Upper lobe of left lung (tissue), 6 donors: Measurements from ENCODE around the gene ENOX1. TPM values are rescaled to one million over a fixed set of nuclear protein-coding genes. Genes with fewer than 3 reads are reported as not detected.

Experiments used
- ATAC-seq, 2 donors: fragments of 200-7000 bp; cut with Tn5 transposase; one replicate each; pipeline ENCODE4 v1.9.1; 2022; ENCODE audit warnings: mild to moderate bottlenecking in 2 of 2, moderate library complexity in 2 of 2; ENCODE audit not compliant: low FRiP score in 2 of 2
- DNase-seq, 2 donors: peaks; one replicate each; pipeline ENCODE4 v3.0.0-alpha.2; 2019 to 2020
- H3K27ac ChIP-seq, 4 donors: fragments of 200-600 bp; sonication (generic); one replicate each; pipeline ENCODE4 v1.5.1; 2016 to 2019
- H3K27me3 ChIP-seq, 4 donors: fragments of 200-600 bp; sonication (generic); one replicate each; pipeline ENCODE4 v1.5.1; 2017 to 2019
- H3K36me3 ChIP-seq, 4 donors: fragments of 200-600 bp; sonication (generic); one replicate each; pipeline ENCODE4 v1.5.1; 2016 to 2019
- H3K4me1 ChIP-seq, 4 donors: fragments of 200-600 bp; sonication (generic); one replicate each; pipeline ENCODE4 v1.5.1; 2018 to 2019
- H3K4me3 ChIP-seq, 4 donors: fragments of 200-600 bp; sonication (generic); one replicate each; pipeline ENCODE4 v1.5.1; 2017 to 2019; ENCODE audit warnings: mild to moderate bottlenecking in 2 of 4, moderate library complexity in 1 of 4
- H3K9me3 ChIP-seq, 4 donors: fragments of 200-600 bp; sonication (generic); one replicate each; pipeline ENCODE4 v1.5.1; 2018 to 2019
- EP300 ChIP-seq, 4 donors: sonication (generic); formaldehyde crosslinking; IDR thresholded peaks; one replicate each; pipeline ENCODE4 v1.5.1; 2017; ENCODE audit warnings: antibody characterized with exemption in 4 of 4, control low read depth in 2 of 4
- POLR2A ChIP-seq, 4 donors: fragments of 450-650 bp; IDR thresholded peaks; one replicate each; pipeline ENCODE4 v1.5.1; 2016 to 2017; ENCODE audit warnings: antibody characterized with exemption in 4 of 4, mild to moderate bottlenecking in 2 of 4
- POLR2AphosphoS5 ChIP-seq, 2 donors: sonication (generic); formaldehyde crosslinking; IDR thresholded peaks; one replicate each; pipeline ENCODE4 v1.5.1; 2017; ENCODE audit warnings: antibody characterized with exemption in 2 of 2
- WGBS, 2 donors: methylation state at CpG; one replicate each; pipeline ENCODE4 v1.1.5; 2017 to 2018; 5-methylcytosine and 5-hydroxymethylcytosine counted together
- total RNA-seq, 6 donors: library from RNA; depleted of rRNA in 4 of 6; stranded (reverse); fragments of >200 nt in 4 of 6; gene quantifications; one replicate each; pipeline versions ENCODE4 v1.1.0 to v1.2.1, GENCODE V29; 2016 to 2021
- TF ChIP-seq, protein P1 (sequence below), 6 experiments: fragments of 450-650 bp in 4 of 6; fragments of 200-600 bp in 2 of 6; sonication (generic) in 2 of 6; IDR thresholded peaks; one replicate each; pipeline ENCODE4 v1.5.1; 2016 to 2019; ENCODE audit warnings: antibody characterized with exemption in 6 of 6
- donor health status: DM: no; HTN: no; CAD: no; lungs with moderate emphysema.
- donor health status: DM: no; HTN: yes; CAD: no; lungs with severe emphysema.

ENOX1 gene
- total RNA-seq, 6 donors from 2014 or later: 0.20 to 1.0 (median 0.46) TPM; not detected in 2

GRCh38 chr13:43583321-43583720 is 203.5 kb downstream of the ENOX1 start:
- Histone ChIP-seq H3K27me3 (no peaks in the 10 kb centered on the region), H3K4me1 (no peaks in the 10 kb centered on the region), H3K27ac (no peak overlapping the region), H3K4me3 (no peak overlapping the region), H3K36me3 (no peaks in the 10 kb centered on the region), H3K9me3 (no peaks in the 10 kb centered on the region)
- 48 to 59% methylated on average over 1 of the region's 1 CpG for WGBS, 2 donors
- DNase-seq (no peak), ATAC-seq (no peak)
- TF ChIP-seq, protein P1, sequence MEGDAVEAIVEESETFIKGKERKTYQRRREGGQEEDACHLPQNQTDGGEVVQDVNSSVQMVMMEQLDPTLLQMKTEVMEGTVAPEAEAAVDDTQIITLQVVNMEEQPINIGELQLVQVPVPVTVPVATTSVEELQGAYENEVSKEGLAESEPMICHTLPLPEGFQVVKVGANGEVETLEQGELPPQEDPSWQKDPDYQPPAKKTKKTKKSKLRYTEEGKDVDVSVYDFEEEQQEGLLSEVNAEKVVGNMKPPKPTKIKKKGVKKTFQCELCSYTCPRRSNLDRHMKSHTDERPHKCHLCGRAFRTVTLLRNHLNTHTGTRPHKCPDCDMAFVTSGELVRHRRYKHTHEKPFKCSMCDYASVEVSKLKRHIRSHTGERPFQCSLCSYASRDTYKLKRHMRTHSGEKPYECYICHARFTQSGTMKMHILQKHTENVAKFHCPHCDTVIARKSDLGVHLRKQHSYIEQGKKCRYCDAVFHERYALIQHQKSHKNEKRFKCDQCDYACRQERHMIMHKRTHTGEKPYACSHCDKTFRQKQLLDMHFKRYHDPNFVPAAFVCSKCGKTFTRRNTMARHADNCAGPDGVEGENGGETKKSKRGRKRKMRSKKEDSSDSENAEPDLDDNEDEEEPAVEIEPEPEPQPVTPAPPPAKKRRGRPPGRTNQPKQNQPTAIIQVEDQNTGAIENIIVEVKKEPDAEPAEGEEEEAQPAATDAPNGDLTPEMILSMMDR (IDR thresholded peaks at IDR 0.05): no peak
- TF ChIP-seq POLR2AphosphoS5 (IDR thresholded peaks at IDR 0.05): no peak
- TF ChIP-seq EP300 (IDR thresholded peaks at IDR 0.05): no peak
- no peak for TF ChIP-seq POLR2A (IDR thresholded peaks at IDR 0.05)

DNA sequence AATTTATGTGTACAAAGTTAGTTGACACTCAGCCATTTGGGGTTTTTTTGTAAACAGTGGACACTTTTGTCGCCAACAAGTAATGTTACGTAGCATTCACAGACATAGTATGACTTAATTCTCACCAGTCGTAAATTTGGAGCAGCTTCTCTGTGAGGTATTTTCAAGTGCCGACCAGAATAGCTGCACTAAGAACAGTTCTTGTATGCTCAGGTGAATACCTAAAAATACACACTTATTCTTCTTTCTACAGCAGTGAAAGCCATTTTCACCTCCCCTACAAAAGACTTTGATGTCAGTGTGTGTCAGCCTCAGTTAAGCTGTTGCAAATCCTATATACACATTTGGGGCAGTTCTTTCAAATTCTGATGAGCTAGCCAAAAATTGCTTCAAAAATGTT is 206.5 kb downstream of the ENOX1 start:
- 79 to 84% methylated on average over 4 of the region's 4 CpGs for WGBS, 2 donors
- Histone ChIP-seq H3K27ac (no peak overlapping the region), H3K9me3 (no peaks in the 10 kb centered on the region), H3K4me1 (no peaks in the 10 kb centered on the region), H3K27me3 (no peaks in the 10 kb centered on the region), H3K4me3 (no peak overlapping the region), H3K36me3 (no peaks in the 10 kb centered on the region)
- no peak for DNase-seq
- TF ChIP-seq POLR2A (IDR thresholded peaks at IDR 0.05) (no peak), EP300 (IDR thresholded peaks at IDR 0.05) (no peak), POLR2AphosphoS5 (IDR thresholded peaks at IDR 0.05) (no peak)
- TF ChIP-seq, protein P1 (IDR thresholded peaks at IDR 0.05): no peak
- ATAC-seq: no peak

DNA sequence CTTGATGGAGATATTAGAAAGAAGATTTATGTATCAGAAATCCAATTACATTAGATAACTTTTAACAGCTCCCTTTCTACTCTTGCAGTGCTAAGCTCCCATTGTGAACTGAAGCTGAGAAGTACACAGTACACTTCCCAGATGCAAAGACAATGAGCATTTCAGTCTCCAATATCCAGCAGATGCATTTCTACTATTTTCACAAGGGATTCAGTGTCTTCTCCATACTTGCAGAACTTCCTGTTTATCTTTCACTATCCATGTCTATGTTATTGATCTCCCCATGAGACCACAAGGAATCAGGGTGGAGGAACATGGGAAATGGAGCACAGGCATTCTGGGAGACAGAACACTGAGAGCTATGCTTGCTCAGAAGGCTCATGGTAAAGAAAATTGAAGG is 207.5 kb downstream of the ENOX1 start:
- TF ChIP-seq POLR2A (IDR thresholded peaks at IDR 0.05) (no peak), POLR2AphosphoS5 (IDR thresholded peaks at IDR 0.05) (no peak), EP300 (IDR thresholded peaks at IDR 0.05) (no peak)
- TF ChIP-seq, protein P1 (IDR thresholded peaks at IDR 0.05): no peak
- no peak for ATAC-seq
- no peaks in the 10 kb centered on the region for H3K36me3 ChIP-seq
- no peak for DNase-seq
- H3K9me3 ChIP-seq: no peaks in the 10 kb centered on the region
- no peaks in the 10 kb centered on the region for H3K27me3 ChIP-seq
- H3K4me3 ChIP-seq: no peak overlapping the region
- no peaks in the 10 kb centered on the region for H3K4me1 ChIP-seq
- H3K27ac ChIP-seq: no peak overlapping the region

DNA sequence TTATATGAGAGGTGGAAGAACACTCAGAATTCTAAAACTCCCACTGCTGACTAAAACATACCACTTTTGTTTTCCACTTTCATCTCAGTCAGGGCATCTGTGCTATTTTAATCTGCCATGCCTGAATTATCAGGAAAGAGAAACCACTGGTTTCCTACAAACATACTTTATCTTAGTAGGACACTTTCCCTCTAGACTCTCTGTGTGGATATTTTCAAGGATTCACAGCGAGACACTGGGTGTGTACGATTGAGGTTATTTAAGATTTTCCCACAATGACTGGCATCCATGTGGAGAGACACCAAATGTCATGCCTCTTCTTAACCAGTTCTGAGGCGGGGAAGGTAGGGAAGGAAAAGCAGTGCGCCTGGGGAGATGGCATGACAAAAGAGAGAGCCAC is 212.2 kb downstream of the ENOX1 start:
- no peak overlapping the region for H3K27ac ChIP-seq
- ATAC-seq (no peak), DNase-seq (no peak)
- H3K4me3 ChIP-seq: no peak overlapping the region
- no peaks in the 10 kb centered on the region for H3K27me3 ChIP-seq
- 74% methylated on average over 4 of the region's 4 CpGs for WGBS, 2 donors
- TF ChIP-seq, protein P1 (IDR thresholded peaks at IDR 0.05): no peak
- no peak for TF ChIP-seq POLR2AphosphoS5 (IDR thresholded peaks at IDR 0.05)
- TF ChIP-seq POLR2A (IDR thresholded peaks at IDR 0.05): no peak
- TF ChIP-seq EP300 (IDR thresholded peaks at IDR 0.05): no peak
- H3K9me3 ChIP-seq: no peaks in the 10 kb centered on the region
- no peaks in the 10 kb centered on the region for H3K36me3 ChIP-seq
- H3K4me1 ChIP-seq: no peaks in the 10 kb centered on the region

GRCh38 chr13:43573802-43574514 is 212.8 kb downstream of the ENOX1 start:
- H3K36me3 ChIP-seq: no peaks in the 10 kb centered on the region
- no peaks in the 10 kb centered on the region for H3K4me1 ChIP-seq
- no peak for ATAC-seq
- no peaks in the 10 kb centered on the region for H3K9me3 ChIP-seq
- no peak overlapping the region for H3K4me3 ChIP-seq
- no peak for TF ChIP-seq POLR2A (IDR thresholded peaks at IDR 0.05)
- TF ChIP-seq EP300 (IDR thresholded peaks at IDR 0.05): no peak
- TF ChIP-seq POLR2AphosphoS5 (IDR thresholded peaks at IDR 0.05): no peak
- TF ChIP-seq, protein P1 (IDR thresholded peaks at IDR 0.05): no peak
- H3K27me3 ChIP-seq: no peaks in the 10 kb centered on the region
- no peak overlapping the region for H3K27ac ChIP-seq
- WGBS, 2 donors: 86 to 88% methylated on average over 6 of the region's 6 CpGs
- DNase-seq: no peak
